MCF 10A (cell line): Measurements from ENCODE around the gene AKR1E2. TPM values are rescaled to one million over a fixed set of nuclear protein-coding genes. Genes with fewer than 3 reads are reported as not detected.

Experiments
- BruUV-seq: library from RNA; stranded (reverse); fragments of 400-500 nt; replicated peaks from 2 replicates; lab custom pipeline; 2021; lab: Mats Ljungman, UMichigan
- CTCF ChIA-PET: fragments of 300-600 bp; sonication (Branson Sonifier 250); formaldehyde crosslinking; extraction: SDS; loops from one replicate; lab custom pipeline; 2021; ENCODE audit warnings: antibody characterized with exemption, inconsistent platforms; lab: Yijun Ruan, JAX
- POLR2A ChIA-PET: fragments of 300-600, 350-650 bp; sonication (Branson Sonifier 250); formaldehyde crosslinking; extraction: SDS; loops from one replicate; lab custom pipeline; 2020; ENCODE audit warnings: antibody characterized with exemption, inconsistent platforms; lab: Yijun Ruan, JAX
- DNase-seq: peaks from one replicate; pipeline ENCODE4 v3.0.0-alpha.2; 2018; ENCODE audit not compliant: unreplicated experiment
- H3K27ac Mint-ChIP-seq: one replicate; pipeline ENCODE4 v1.8.0; 2022; ENCODE audit warnings: mild to moderate bottlenecking, low read depth, mixed read lengths; ENCODE audit not compliant: unreplicated experiment
- H3K27me3 Mint-ChIP-seq: one replicate; pipeline ENCODE4 v1.8.0; 2022; ENCODE audit warnings: mixed read lengths; ENCODE audit not compliant: insufficient read depth, unreplicated experiment
- H3K36me3 Mint-ChIP-seq: one replicate; pipeline ENCODE4 v1.8.0; 2022; ENCODE audit warnings: mild to moderate bottlenecking, moderate library complexity, mixed read lengths; ENCODE audit not compliant: insufficient read depth, unreplicated experiment
- H3K4me1 Mint-ChIP-seq: one replicate; pipeline ENCODE4 v1.8.0; 2022; ENCODE audit warnings: mixed read lengths; ENCODE audit not compliant: insufficient read depth, unreplicated experiment
- H3K4me3 Mint-ChIP-seq: one replicate; pipeline ENCODE4 v1.8.0; 2022; ENCODE audit warnings: mild to moderate bottlenecking, moderate library complexity, mixed read lengths; ENCODE audit not compliant: unreplicated experiment
- H3K9me3 Mint-ChIP-seq: one replicate; pipeline ENCODE4 v1.8.0; 2022; ENCODE audit warnings: mixed read lengths; ENCODE audit not compliant: unreplicated experiment
- CTCF ChIP-seq: fragments of 200-600 bp; IDR thresholded peaks from one replicate; pipeline ENCODE4 v1.8.0; 2022; ENCODE audit warnings: antibody characterized with exemption, mild to moderate bottlenecking; ENCODE audit not compliant: unreplicated experiment
- intact Hi-C: fragments of 100-400 bp; cut with micrococcal nuclease; formaldehyde crosslinking; loops from 2 replicates; pipeline ENCODE4 v1.14.1; 2022
- total RNA-seq: library from RNA; stranded (reverse); gene quantifications from 2 replicates; pipeline ENCODE4 v1.2.3, GENCODE V29; 2022

Gene AKR1E2
- total RNA-seq, 1 experiment from 2014 or later: not detected

GRCh38 chr10:4830551-4830950 is 4.5 kb downstream of the AKR1E2 start:
- Mint-ChIP-seq H3K27ac (no peak overlapping the region), H3K9me3 (no peaks in the 10 kb centered on the region), H3K36me3 (no peaks in the 10 kb centered on the region), H3K4me1 (no peaks in the 10 kb centered on the region), H3K27me3 (peaks cover 27% of the 10 kb centered on the region), H3K4me3 (no peak overlapping the region)
- no TSS peak for BruUV-seq
- CTCF ChIA-PET: interaction anchor here (0.6 to 1.6 kb wide), 5 partner anchors 14 to 552 kb away, joined by 3 to 9 read pairs (median 4); no protein-coding TSS in a partner anchor
- no peak for DNase-seq
- POLR2A ChIA-PET: no interaction called here
- intact Hi-C loops: no loop called here
- no peak for TF ChIP-seq CTCF

- TF ChIP-seq CTCF: no peak
- Mint-ChIP-seq H3K4me3 (no peak overlapping the region), H3K27me3 (peaks cover 27% of the 10 kb centered on the region), H3K4me1 (no peaks in the 10 kb centered on the region), H3K9me3 (no peaks in the 10 kb centered on the region), H3K36me3 (no peaks in the 10 kb centered on the region), H3K27ac (no peak overlapping the region)
- ChIA-PET CTCF (interaction anchor here (0.7 to 1.6 kb wide), 4 partner anchors 10 to 18 kb away, joined by 3 to 9 read pairs (median 4); no protein-coding TSS in a partner anchor), POLR2A (no interaction called here)
- BruUV-seq: no TSS peak
- DNase-seq: no peak
- intact Hi-C loops: no loop called here
Measured at GRCh38 chr10:4831091-4831490, 5.1 kb downstream of the AKR1E2 start.

GRCh38 chr10:4833286-4833685 is 7.3 kb downstream of the AKR1E2 start:
- no peaks in the 10 kb centered on the region for H3K9me3 Mint-ChIP-seq
- DNase-seq: no peak
- no TSS peak for BruUV-seq
- H3K4me3 Mint-ChIP-seq: no peak overlapping the region
- CTCF ChIA-PET: interaction anchor here (1.0 to 1.5 kb wide), 4 partner anchors 11 to 149 kb away, joined by 3 to 5 read pairs (median 4); no protein-coding TSS in a partner anchor
- intact Hi-C loops: no loop called here
- H3K27ac Mint-ChIP-seq: no peak overlapping the region
- POLR2A ChIA-PET: interaction anchor here (0.7 kb wide), 1 partner anchor 289 kb away, joined by 3 read pairs; no protein-coding TSS in a partner anchor
- no peak for TF ChIP-seq CTCF
- H3K36me3 Mint-ChIP-seq: no peaks in the 10 kb centered on the region
- peaks cover 27% of the 10 kb centered on the region for H3K27me3 Mint-ChIP-seq
- H3K4me1 Mint-ChIP-seq: no peaks in the 10 kb centered on the region

- ChIA-PET CTCF (interaction anchor here (0.6 to 1.2 kb wide), 3 partner anchors 14 to 20 kb away, joined by 3 to 7 read pairs (median 5); no protein-coding TSS in a partner anchor), POLR2A (no interaction called here)
- intact Hi-C loops: no loop called here
- no peaks in the 10 kb centered on the region for H3K9me3 Mint-ChIP-seq
- no peak for DNase-seq
- no TSS peak for BruUV-seq
- H3K4me3 Mint-ChIP-seq: no peak overlapping the region
- no peak overlapping the region for H3K27ac Mint-ChIP-seq
- TF ChIP-seq CTCF: no peak
- no peaks in the 10 kb centered on the region for H3K4me1 Mint-ChIP-seq
- no peaks in the 10 kb centered on the region for H3K36me3 Mint-ChIP-seq
- H3K27me3 Mint-ChIP-seq: peaks cover 23% of the 10 kb centered on the region
Measured at GRCh38 chr10:4834898-4835405, 8.9 kb downstream of the AKR1E2 start.
